ENCODE results near the gene PDIA6. TPM values are rescaled to one million over a fixed set of nuclear protein-coding genes. Genes with fewer than 3 reads are reported as not detected.

Gene PDIA6
- total and polyA plus RNA-seq, 12 donors, result 28.6 to 544 (median 142) TPM

DNA sequence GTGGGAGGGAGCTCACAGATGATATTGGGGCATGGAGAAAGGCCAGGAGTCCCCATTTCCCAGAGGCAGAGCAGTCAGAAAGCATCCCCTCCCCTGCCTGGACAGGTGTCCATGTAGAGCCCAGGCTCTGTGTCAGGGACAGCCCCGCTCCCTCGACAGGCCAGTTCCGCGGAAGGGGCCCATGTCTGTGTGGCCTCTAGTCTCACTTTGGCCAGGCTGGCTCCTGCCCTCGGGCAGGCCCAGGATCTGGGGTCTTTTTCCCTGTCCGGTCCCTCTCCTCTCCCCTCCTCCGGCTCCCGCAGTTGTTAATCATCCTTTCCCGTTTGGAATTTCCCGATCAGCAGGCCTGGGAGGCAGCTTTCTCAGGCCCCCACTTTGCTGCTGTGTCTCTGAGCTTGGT lies 20.4 kb upstream of the PDIA6 start:
- Histone ChIP-seq H3K4me3 (no peak overlapping the region), H3K36me3 (replicated peaks in 1 of 2) (no peaks in the 10 kb centered on the region), H3K9me3 (replicated peaks in 1 of 3) (no peaks in the 10 kb centered on the region), H3K27ac (no peak overlapping the region), H3K27me3 (no peaks in the 10 kb centered on the region), H3K4me1 (replicated peaks in 1 of 2) (no peaks in the 10 kb centered on the region)
- intact Hi-C loops (cut with DNase I), result loop anchor here (2.0 to 5.0 kb wide), 2 partner anchors 289 to 292 kb away; no protein-coding TSS in a partner anchor
- no peak for DNase-seq
- TF ChIP-seq, protein P1, sequence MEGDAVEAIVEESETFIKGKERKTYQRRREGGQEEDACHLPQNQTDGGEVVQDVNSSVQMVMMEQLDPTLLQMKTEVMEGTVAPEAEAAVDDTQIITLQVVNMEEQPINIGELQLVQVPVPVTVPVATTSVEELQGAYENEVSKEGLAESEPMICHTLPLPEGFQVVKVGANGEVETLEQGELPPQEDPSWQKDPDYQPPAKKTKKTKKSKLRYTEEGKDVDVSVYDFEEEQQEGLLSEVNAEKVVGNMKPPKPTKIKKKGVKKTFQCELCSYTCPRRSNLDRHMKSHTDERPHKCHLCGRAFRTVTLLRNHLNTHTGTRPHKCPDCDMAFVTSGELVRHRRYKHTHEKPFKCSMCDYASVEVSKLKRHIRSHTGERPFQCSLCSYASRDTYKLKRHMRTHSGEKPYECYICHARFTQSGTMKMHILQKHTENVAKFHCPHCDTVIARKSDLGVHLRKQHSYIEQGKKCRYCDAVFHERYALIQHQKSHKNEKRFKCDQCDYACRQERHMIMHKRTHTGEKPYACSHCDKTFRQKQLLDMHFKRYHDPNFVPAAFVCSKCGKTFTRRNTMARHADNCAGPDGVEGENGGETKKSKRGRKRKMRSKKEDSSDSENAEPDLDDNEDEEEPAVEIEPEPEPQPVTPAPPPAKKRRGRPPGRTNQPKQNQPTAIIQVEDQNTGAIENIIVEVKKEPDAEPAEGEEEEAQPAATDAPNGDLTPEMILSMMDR (IDR thresholded peaks at IDR 0.05), result no peak
- WGBS, 4 donors, result 69 to 82% (median 78%) methylated on average over 10 of the region's 10 CpGs

DNA sequence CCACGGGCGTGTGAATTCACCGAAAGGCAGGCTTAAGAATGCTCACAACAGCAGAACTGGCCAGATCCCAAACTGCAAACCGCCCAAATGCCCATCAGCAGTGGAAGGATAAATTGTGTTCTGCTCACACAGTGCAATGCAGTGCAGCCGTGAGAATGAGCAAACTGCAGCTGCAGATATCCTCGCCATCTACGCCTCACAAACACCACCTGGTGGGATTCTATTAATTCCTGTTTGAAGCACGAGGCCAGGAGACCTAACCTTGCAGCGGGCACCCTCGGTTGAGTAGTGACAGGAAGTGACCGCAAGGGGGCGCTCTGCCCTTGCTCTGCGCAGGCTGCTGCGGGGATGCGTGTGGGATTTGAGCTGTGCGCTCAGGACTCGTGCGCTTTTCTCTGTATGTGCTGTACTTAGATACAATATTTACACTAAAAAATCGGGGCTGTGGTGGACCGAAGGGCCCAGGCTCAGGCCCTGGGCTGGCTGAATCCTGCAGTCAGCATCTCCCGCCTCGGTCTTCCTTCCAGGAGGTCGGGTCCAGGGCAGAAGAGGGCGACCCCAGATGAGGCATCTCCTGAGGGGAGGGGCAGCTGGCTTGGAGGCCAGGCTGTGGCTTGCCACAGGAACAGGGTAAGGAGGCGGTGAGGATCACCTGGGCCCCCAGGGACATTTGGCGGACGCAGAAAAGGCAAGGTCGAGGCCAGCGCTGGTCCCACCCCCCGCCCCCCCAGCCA lies 19.8 kb upstream of the PDIA6 start:
- Histone ChIP-seq H3K36me3 (replicated peaks in 1 of 2) (no peaks in the 10 kb centered on the region), H3K9me3 (replicated peaks in 1 of 3) (no peaks in the 10 kb centered on the region), H3K27me3 (peaks cover 3% of the 10 kb centered on the region), H3K27ac (no peak overlapping the region), H3K4me3 (no peak overlapping the region), H3K4me1 (replicated peaks in 1 of 2) (no peaks in the 10 kb centered on the region)
- peak; percentile 72 to 90 (median 83) for DNase-seq
- intact Hi-C loops (cut with DNase I), result loop anchor here (2.0 to 5.0 kb wide), 2 partner anchors 290 to 292 kb away; no protein-coding TSS in a partner anchor
- WGBS, 4 donors, result 7 to 17% (median 13%) methylated on average over 18 to 30 of the region's 30 CpGs
- no peak for TF ChIP-seq POLR2A (IDR thresholded peaks at IDR 0.05)
- TF ChIP-seq, protein P1 (IDR thresholded peaks at IDR 0.05), result peak; percentile 91 to 98 (median 94)

DNA sequence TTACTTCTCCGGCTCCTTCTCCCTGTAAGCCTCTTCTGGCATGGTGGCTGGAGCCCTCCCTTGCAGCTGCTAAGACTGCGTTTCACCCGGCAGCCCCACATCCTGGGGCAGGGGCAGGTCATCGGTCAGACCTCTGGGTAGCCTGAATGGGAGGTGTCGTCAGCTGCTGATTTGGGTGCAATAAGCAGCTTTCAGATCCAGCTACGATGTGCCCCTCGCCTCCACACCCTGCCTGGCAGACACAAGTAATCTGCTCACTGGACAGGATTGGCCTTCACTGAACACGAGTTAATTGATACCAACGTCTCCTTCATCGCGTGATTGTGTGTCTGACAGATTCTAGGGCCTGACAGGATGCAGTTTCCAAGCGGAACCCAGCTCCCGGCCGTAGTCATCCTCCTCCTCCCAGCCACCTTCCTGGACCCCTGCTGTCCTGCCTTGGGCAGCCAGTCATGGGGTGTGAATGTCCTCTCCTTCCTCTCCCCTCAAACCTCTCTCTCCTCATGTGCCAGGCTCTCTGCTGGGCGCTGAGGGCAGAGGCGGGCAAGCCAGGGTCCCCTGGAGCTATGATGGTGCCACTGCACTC lies 18.9 kb upstream of the PDIA6 start:
- intact Hi-C loops (cut with DNase I), result loop anchor here in 1 of 2 donors (5.0 kb wide), 1 partner anchor 291 kb away; no protein-coding TSS in a partner anchor
- Histone ChIP-seq H3K4me1 (replicated peaks in 1 of 2) (no peaks in the 10 kb centered on the region), H3K27me3 (peaks cover 4% of the 10 kb centered on the region), H3K27ac (no peak overlapping the region), H3K36me3 (replicated peaks in 1 of 2) (no peaks in the 10 kb centered on the region), H3K9me3 (replicated peaks in 1 of 3) (no peaks in the 10 kb centered on the region), H3K4me3 (no peak overlapping the region)
- TF ChIP-seq, protein P1 (IDR thresholded peaks at IDR 0.05), result no peak
- TF ChIP-seq POLR2A (IDR thresholded peaks at IDR 0.05), result no peak
- WGBS, 4 donors, result 50 to 61% (median 58%) methylated on average over 15 to 16 of the region's 16 CpGs
- no peak for DNase-seq

DNA sequence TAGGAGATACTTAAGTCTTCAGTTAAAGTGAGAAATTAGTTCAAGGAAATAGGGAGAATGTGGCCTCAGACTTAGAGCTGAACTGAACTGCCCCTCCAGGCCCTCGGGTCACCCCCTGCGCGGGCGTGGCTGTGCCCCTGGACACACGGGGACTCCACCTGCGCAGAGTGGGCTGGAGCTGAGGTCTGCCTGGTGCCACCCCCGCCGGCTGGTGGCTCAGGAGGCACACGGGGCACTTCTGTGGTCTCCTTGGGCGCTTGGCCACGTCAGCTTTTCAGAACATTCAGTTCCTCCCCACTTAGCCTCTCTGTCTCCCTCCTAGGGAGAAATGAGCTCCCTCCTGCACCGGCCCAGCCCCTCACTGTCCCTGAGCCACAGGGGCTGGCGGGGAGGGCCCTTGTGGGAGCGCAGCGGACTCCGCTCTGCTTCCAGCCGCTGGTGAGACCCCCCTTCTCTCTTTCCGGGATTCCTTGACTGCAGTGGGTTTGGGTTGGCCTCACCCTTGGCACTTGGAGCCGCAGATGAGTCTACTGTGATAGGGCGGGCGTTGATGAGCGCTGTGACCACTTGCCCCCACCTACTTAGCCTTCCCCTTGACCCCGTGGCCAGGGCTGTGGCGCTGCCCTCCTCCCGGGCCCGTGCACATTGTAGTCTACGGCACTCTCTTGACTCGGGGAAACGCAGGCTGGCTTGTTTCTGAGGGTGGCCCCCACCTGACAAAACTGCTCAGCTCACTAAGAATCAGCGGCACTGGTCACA lies 18.2 kb upstream of the PDIA6 start:
- intact Hi-C loops (cut with DNase I), result loop anchor here in 1 of 2 donors (5.0 kb wide), 1 partner anchor 291 kb away; no protein-coding TSS in a partner anchor
- H3K9me3 ChIP-seq (replicated peaks in 1 of 3), result no peaks in the 10 kb centered on the region
- no peak for DNase-seq
- no peaks in the 10 kb centered on the region for H3K36me3 ChIP-seq (replicated peaks in 1 of 2)
- no peak overlapping the region for H3K4me3 ChIP-seq
- H3K4me1 ChIP-seq (replicated peaks in 1 of 2), result no peaks in the 10 kb centered on the region
- 72 to 79% (median 75%) methylated on average over 23 to 30 of the region's 30 CpGs for whole genome bisulfite sequencing, 4 donors
- TF ChIP-seq POLR2A (IDR thresholded peaks at IDR 0.05), result no peak
- TF ChIP-seq, protein P1 (IDR thresholded peaks at IDR 0.05), result no peak
- no peak overlapping the region for H3K27ac ChIP-seq
- H3K27me3 ChIP-seq, result peaks cover 4% of the 10 kb centered on the region
